ENCODE measurements around the gene FAM131B.
"Not testable (repeated sequence)": the region's sequence is repeated elsewhere in the genome, so short reads cannot be mapped to it uniquely, and the experiment has no call there.

Gene FAM131B

GRCh38 chr7:143394777-143395176, 32.3 kb upstream of the FAM131B start:
- no peak for DNase-seq

- no peak for DNase-seq
These were observed 31.6 kb upstream of the FAM131B start for GRCh38 chr7:143394068-143394467.

- DNase-seq = no peak
These were observed 30.9 kb upstream of the FAM131B start for GRCh38 chr7:143393267-143394041.

- no peak for DNase-seq
These were observed 30.4 kb upstream of the FAM131B start for GRCh38 chr7:143392875-143393266.

- DNase-seq = not testable (repeated sequence)
These were observed 29.9 kb upstream of the FAM131B start for GRCh38 chr7:143392427-143392826.

- no peak for DNase-seq
These were observed 29.2 kb upstream of the FAM131B start for GRCh38 chr7:143391462-143392404.

GRCh38 chr7:143390773-143391317, 28.3 kb upstream of the FAM131B start:
- no peak for DNase-seq

- no peak for DNase-seq
These were observed 27.7 kb upstream of the FAM131B start for GRCh38 chr7:143390104-143390772.

- no peak for DNase-seq
These were observed 27.0 kb upstream of the FAM131B start for GRCh38 chr7:143389316-143390103.

GRCh38 chr7:143388491-143389101, 26.1 kb upstream of the FAM131B start:
- no peak for DNase-seq

GRCh38 chr7:143388051-143388450, 25.5 kb upstream of the FAM131B start:
- DNase-seq = no peak

- DNase-seq = no peak
These were observed 24.9 kb upstream of the FAM131B start for GRCh38 chr7:143387156-143387975.

GRCh38 chr7:143385891-143386781, 23.6 kb upstream of the FAM131B start:
- DNase-seq = no peak

GRCh38 chr7:143384661-143385631, 22.4 kb upstream of the FAM131B start:
- no peak for DNase-seq

GRCh38 chr7:143384148-143384547, 21.6 kb upstream of the FAM131B start:
- no peak for DNase-seq

GRCh38 chr7:143383642-143383957, 21.1 kb upstream of the FAM131B start:
- no peak for DNase-seq

GRCh38 chr7:143382791-143383641, 20.5 kb upstream of the FAM131B start:
- DNase-seq = no peak

Data from activated CD4-positive, alpha-beta T cell treated with anti-CD3 and anti-CD28 coated beads, Interleukin-2, amount 50 U/mL, for 1 hour (primary cell).